Muscle of leg (tissue), 11 donors: Measurements from ENCODE around the gene TCHP. TPM values are rescaled to one million over a fixed set of nuclear protein-coding genes. Genes with fewer than 3 reads are reported as not detected.

Experiments
- DNase-seq: peaks from one replicate; pipeline ENCODE4 v3.0.0; 2013
- H3K27ac ChIP-seq: one replicate; pipeline ENCODE4 v1.5.1; 2013; ENCODE audit warnings: mild to moderate bottlenecking, low read length, control low read depth
- H3K27me3 ChIP-seq: one replicate; pipeline ENCODE4 v1.6.1; 2013; ENCODE audit warnings: low read length; ENCODE audit not compliant: control insufficient read depth, insufficient read depth
- H3K36me3 ChIP-seq: one replicate; pipeline ENCODE4 v1.6.1; 2013; ENCODE audit warnings: low read length; ENCODE audit not compliant: control insufficient read depth, insufficient read depth
- H3K4me1 ChIP-seq: one replicate; pipeline ENCODE4 v1.6.1; 2013; ENCODE audit warnings: low read length; ENCODE audit not compliant: control insufficient read depth, insufficient read depth
- H3K4me3 ChIP-seq: one replicate; pipeline ENCODE4 v1.5.1; 2013; ENCODE audit warnings: low read length, control low read depth
- H3K9me3 ChIP-seq: replicated peaks from 2 replicates; pipeline ENCODE4 v1.6.1; 2013; ENCODE audit warnings: low read depth, low read length; ENCODE audit not compliant: control insufficient read depth
- WGBS: methylation state at CpG from one replicate; pipeline ENCODE4 v1.1.5; 2013; ENCODE audit warnings: missing lambda C conversion rate; ENCODE audit not compliant: insufficient coverage; 5-methylcytosine and 5-hydroxymethylcytosine counted together
- polyA plus RNA-seq, 8 donors: library from polyadenylated mRNA; unstranded; fragments of 120-200 nt; gene quantifications; one replicate each; pipeline versions ENCODE4 v1.2.1 to v1.2.3, GENCODE V29; 2013; ENCODE audit warnings: inconsistent platforms in 1 of 8, low replicate concordance in 1 of 8; ENCODE audit not compliant: insufficient read length in 8 of 8, insufficient read depth in 1 of 8
- total RNA-seq: library from RNA; stranded (reverse); fragments of 120-200 nt; gene quantifications from one replicate; pipeline ENCODE4 v1.2.4, GENCODE V29; 2013

The TCHP gene
- total and polyA plus RNA-seq, 9 donors: 9.9 to 27.0 (median 23.4) TPM

- no peak overlapping the region for H3K27ac ChIP-seq
- no peak for DNase-seq
- 46% methylated on average over 15 of the region's 15 CpGs for WGBS
- no peaks in the 10 kb centered on the region for H3K27me3 ChIP-seq
- H3K4me1 ChIP-seq: peaks cover 10% of the 10 kb centered on the region
- H3K9me3 ChIP-seq: no peaks in the 10 kb centered on the region
- H3K4me3 ChIP-seq: no peak overlapping the region
- peaks cover 53% of the 10 kb centered on the region for H3K36me3 ChIP-seq
These were observed 2.9 kb downstream of the TCHP start for GRCh38 chr12:109902891-109903418.

GRCh38 chr12:109905301-109905700 lies 5.2 kb downstream of the TCHP start:
- Histone ChIP-seq H3K9me3 (no peaks in the 10 kb centered on the region), H3K4me3 (no peak overlapping the region), H3K27me3 (no peaks in the 10 kb centered on the region), H3K4me1 (peaks cover 10% of the 10 kb centered on the region), H3K36me3 (peaks cover 68% of the 10 kb centered on the region), H3K27ac (no peak overlapping the region)
- DNase-seq: no peak
- WGBS: 97% methylated on average over 5 of the region's 10 CpGs

- peaks cover 19% of the 10 kb centered on the region for H3K4me1 ChIP-seq
- H3K9me3 ChIP-seq: no peaks in the 10 kb centered on the region
- H3K27ac ChIP-seq: no peak overlapping the region
- DNase-seq: no peak
- no peak overlapping the region for H3K4me3 ChIP-seq
- H3K36me3 ChIP-seq: peaks cover 85% of the 10 kb centered on the region
- WGBS: no CpG with 5 or more reads among the region's 8 CpGs
- no peaks in the 10 kb centered on the region for H3K27me3 ChIP-seq
These were observed 10.3 kb downstream of the TCHP start for GRCh38 chr12:109910254-109910968.

GRCh38 chr12:109910969-109911348 lies 10.9 kb downstream of the TCHP start:
- no peak for DNase-seq
- no peak overlapping the region for H3K27ac ChIP-seq
- 60% methylated on average over 12 of the region's 12 CpGs for WGBS
- peaks cover 85% of the 10 kb centered on the region for H3K36me3 ChIP-seq
- peaks cover 19% of the 10 kb centered on the region for H3K4me1 ChIP-seq
- H3K9me3 ChIP-seq: no peaks in the 10 kb centered on the region
- no peaks in the 10 kb centered on the region for H3K27me3 ChIP-seq
- no peak overlapping the region for H3K4me3 ChIP-seq

- Histone ChIP-seq H3K36me3 (peaks cover 82% of the 10 kb centered on the region), H3K4me3 (no peak overlapping the region), H3K27me3 (no peaks in the 10 kb centered on the region), H3K9me3 (no peaks in the 10 kb centered on the region), H3K27ac (peak overlapping the region; percentile 90), H3K4me1 (peaks cover 19% of the 10 kb centered on the region)
- 21% methylated on average over 10 of the region's 12 CpGs for WGBS
- DNase-seq: peak; percentile 89
These were observed 12.8 kb downstream of the TCHP start for GRCh38 chr12:109912855-109913321.

GRCh38 chr12:109914461-109914860 lies 14.4 kb downstream of the TCHP start:
- Histone ChIP-seq H3K36me3 (peaks cover 80% of the 10 kb centered on the region), H3K27me3 (no peaks in the 10 kb centered on the region), H3K9me3 (no peaks in the 10 kb centered on the region), H3K4me1 (peaks cover 19% of the 10 kb centered on the region), H3K27ac (peak overlapping the region; percentile 7), H3K4me3 (no peak overlapping the region)
- DNase-seq: no peak
- WGBS: 76% methylated on average over 14 of the region's 16 CpGs

- peaks cover 23% of the 10 kb centered on the region for H3K4me1 ChIP-seq
- no peak overlapping the region for H3K4me3 ChIP-seq
- no peaks in the 10 kb centered on the region for H3K9me3 ChIP-seq
- H3K36me3 ChIP-seq: peaks cover 78% of the 10 kb centered on the region
- 82% methylated on average over 25 of the region's 26 CpGs for WGBS
- no peak for DNase-seq
- no peak overlapping the region for H3K27ac ChIP-seq
- H3K27me3 ChIP-seq: no peaks in the 10 kb centered on the region
These were observed 15.3 kb downstream of the TCHP start for GRCh38 chr12:109915171-109916040.

- Histone ChIP-seq H3K4me1 (peaks cover 25% of the 10 kb centered on the region), H3K27ac (no peak overlapping the region), H3K9me3 (no peaks in the 10 kb centered on the region), H3K36me3 (peaks cover 76% of the 10 kb centered on the region), H3K27me3 (no peaks in the 10 kb centered on the region), H3K4me3 (no peak overlapping the region)
- WGBS: 20% methylated on average over 1 of the region's 4 CpGs
- DNase-seq: no peak
These were observed 16.0 kb downstream of the TCHP start for GRCh38 chr12:109916045-109916444.

- Histone ChIP-seq H3K27ac (no peak overlapping the region), H3K4me3 (no peak overlapping the region), H3K36me3 (peaks cover 54% of the 10 kb centered on the region), H3K27me3 (no peaks in the 10 kb centered on the region), H3K4me1 (peaks cover 5% of the 10 kb centered on the region), H3K9me3 (no peaks in the 10 kb centered on the region)
- DNase-seq: peak; percentile 74
- 64% methylated on average over 5 of the region's 10 CpGs for WGBS
These were observed 19.4 kb downstream of the TCHP start for GRCh38 chr12:109919456-109919855.

- Histone ChIP-seq H3K4me3 (no peak overlapping the region), H3K36me3 (peaks cover 45% of the 10 kb centered on the region), H3K9me3 (no peaks in the 10 kb centered on the region), H3K27ac (no peak overlapping the region), H3K27me3 (no peaks in the 10 kb centered on the region), H3K4me1 (peaks cover 12% of the 10 kb centered on the region)
- WGBS: 60% methylated on average over 10 of the region's 11 CpGs
- DNase-seq: peak; percentile 69
These were observed 20.2 kb downstream of the TCHP start for GRCh38 chr12:109920261-109920780.
